MM.1S (cell line): ENCODE results near the gene ACSL1.

ENCODE experiments used
- CTCF ChIP-seq: fragments of 300-600 bp; sonication (generic); IDR thresholded peaks from 2 replicates; pipeline ENCODE4 v1.5.1; 2016; ENCODE audit warnings: antibody characterized with exemption, low read length, mixed read lengths
- EZH2 ChIP-seq: fragments of 300-600 bp; sonication (generic); optimal IDR thresholded peaks from 2 replicates; pipeline ENCODE3; 2017; ENCODE audit warnings: low read depth, mild to moderate bottlenecking, antibody characterized with exemption, low read length, mixed read lengths
- EZH2phosphoT487 ChIP-seq: fragments of 300-600 bp; sonication (generic); IDR thresholded peaks from 2 replicates; pipeline ENCODE4 v1.6.1; 2018; ENCODE audit warnings: antibody characterized with exemption, low read length

GRCh38 chr4:184743650-184744049 lies 82.1 kb downstream of the ACSL1 start:
- TF ChIP-seq CTCF (no peak), EZH2 (no peak), EZH2phosphoT487 (no peak)
